Fibroblast of lung (primary cell): Measurements from ENCODE around the gene ZFPL1. TPM values are rescaled to one million over a fixed set of nuclear protein-coding genes. Genes with fewer than 3 reads are reported as not detected.

Source experiments
- DNase-seq, 2 donors: peaks; one replicate each; pipeline versions ENCODE4 v3.0.0 to v3.0.0-alpha.2; 2010; ENCODE audit warnings: low read depth in 2 of 2
- H2AFZ ChIP-seq: 2 replicates; pipeline ENCODE4 v1.5.1; 2012; ENCODE audit warnings: low read length, control low read depth, inconsistent platforms
- H3K27ac ChIP-seq: 2 replicates; pipeline ENCODE4 v1.5.1; 2011; ENCODE audit warnings: low read length, control low read depth; ENCODE audit not compliant: insufficient read depth
- H3K27me3 ChIP-seq: 2 replicates; pipeline ENCODE4 v1.5.1; 2011; ENCODE audit warnings: mild to moderate bottlenecking, low read length; ENCODE audit not compliant: control insufficient read depth, insufficient read depth
- H3K36me3 ChIP-seq: 2 replicates; pipeline ENCODE4 v1.5.1; 2011; ENCODE audit warnings: low read length; ENCODE audit not compliant: control insufficient read depth, insufficient read depth
- H3K4me1 ChIP-seq: 2 replicates; pipeline ENCODE4 v1.5.1; 2011; ENCODE audit warnings: low read length; ENCODE audit not compliant: control insufficient read depth, insufficient read depth; ENCODE audit errors: extremely low read depth
- H3K4me2 ChIP-seq: 2 replicates; pipeline ENCODE4 v1.5.1; 2011; ENCODE audit warnings: low read length, control low read depth; ENCODE audit not compliant: insufficient read depth; ENCODE audit errors: extremely low read depth
- H3K4me3 ChIP-seq, 4 experiments: fragments of 200-600 bp in 1 of 4; sonication (generic) in 1 of 4; replicated peaks in 1 of 4; 2 replicates each; pipeline ENCODE4 v1.5.1; 2011 to 2016; ENCODE audit warnings: low read length in 4 of 4, low read depth in 3 of 4, mild to moderate bottlenecking in 3 of 4, control low read depth in 2 of 4, inconsistent platforms in 1 of 4, mixed read lengths in 1 of 4; ENCODE audit not compliant: insufficient read depth in 1 of 4; ENCODE audit errors: control extremely low read depth in 1 of 4
- H3K79me2 ChIP-seq: 2 replicates; pipeline ENCODE4 v1.5.1; 2012; ENCODE audit warnings: mild to moderate bottlenecking, low read length, inconsistent platforms; ENCODE audit not compliant: control insufficient read depth, insufficient read depth
- H3K9ac ChIP-seq: 2 replicates; pipeline ENCODE4 v1.5.1; 2011; ENCODE audit warnings: mild to moderate bottlenecking, low read length, control low read depth; ENCODE audit not compliant: insufficient read depth
- H3K9me3 ChIP-seq: 2 replicates; pipeline ENCODE4 v1.5.1; 2012; ENCODE audit warnings: low read depth, low read length; ENCODE audit not compliant: control insufficient read depth, insufficient read depth
- H4K20me1 ChIP-seq: 2 replicates; pipeline ENCODE4 v1.5.1; 2011; ENCODE audit warnings: low read length; ENCODE audit not compliant: control insufficient read depth, insufficient read depth; ENCODE audit errors: extremely low read depth
- EZH2 ChIP-seq: IDR thresholded peaks from 2 replicates; pipeline ENCODE4 v1.5.1; 2012; ENCODE audit warnings: low read length, control low read depth, mild to moderate bottlenecking; ENCODE audit errors: missing control alignments
- polyA plus RNA-seq, 2 donors: library from polyadenylated mRNA; depleted of rRNA in 1 of 2; stranded (reverse) in 1 of 2; unstranded in 1 of 2; fragments of >200 nt; gene quantifications; 2 replicates each; pipeline ENCODE4 v1.2.1, GENCODE V29; 2011 to 2012; ENCODE audit warnings: missing spikeins in 1 of 2
- total RNA-seq: library from RNA; depleted of rRNA; stranded (reverse); fragments of >200 nt; gene quantifications from 2 replicates; pipeline ENCODE4 v1.2.1, GENCODE V29; 2014
- TF ChIP-seq, protein P1 (sequence below), 2 donors: IDR thresholded peaks in 1 of 2; conservative IDR thresholded peaks in 1 of 2; 1 replicate in 1 of 2; 2 replicates in 1 of 2; pipeline ENCODE4 v1.5.1; 2011 to 2012; ENCODE audit warnings: low read length in 2 of 2, control low read depth in 1 of 2, inconsistent platforms in 1 of 2, low read depth in 1 of 2, mild to moderate bottlenecking in 1 of 2

The ZFPL1 gene
- total and polyA plus RNA-seq, 2 donors (not counting 1 experiment from before 2014, with no cell fraction given), result 30.8 to 36.0 TPM

DNA sequence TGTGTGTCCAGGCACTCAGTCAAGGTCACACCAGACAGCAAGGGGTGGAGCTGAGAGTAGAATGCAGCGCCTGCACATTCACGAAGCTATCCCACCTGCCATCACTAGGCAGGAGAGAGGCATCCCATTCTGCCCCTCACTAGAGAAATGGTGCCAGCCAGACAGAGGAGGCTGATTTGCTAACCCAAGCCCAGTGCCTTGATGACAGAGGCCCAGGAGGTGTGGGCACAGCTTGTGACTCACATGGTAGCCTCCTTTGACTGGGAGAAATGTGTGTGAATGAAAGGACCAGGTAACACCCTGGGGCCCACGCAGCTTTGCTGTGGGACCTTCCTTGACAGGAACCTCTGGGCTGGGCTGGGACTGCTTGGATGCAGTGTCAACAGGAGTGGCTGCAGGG lies 20.5 kb upstream of the ZFPL1 start:
- Histone ChIP-seq H2AFZ (no peak overlapping the region), H3K36me3 (no peaks in the 10 kb centered on the region), H3K27ac (no peak overlapping the region), H3K27me3 (no peaks in the 10 kb centered on the region), H3K9ac (no peak overlapping the region), H3K4me1 (no peaks in the 10 kb centered on the region), H3K79me2 (no peaks in the 10 kb centered on the region), H3K4me2 (no peak overlapping the region), H3K4me3 (no peak overlapping the region), H4K20me1 (no peaks in the 10 kb centered on the region), H3K9me3 (no peaks in the 10 kb centered on the region)
- no peak for DNase-seq
- TF ChIP-seq, protein P1, sequence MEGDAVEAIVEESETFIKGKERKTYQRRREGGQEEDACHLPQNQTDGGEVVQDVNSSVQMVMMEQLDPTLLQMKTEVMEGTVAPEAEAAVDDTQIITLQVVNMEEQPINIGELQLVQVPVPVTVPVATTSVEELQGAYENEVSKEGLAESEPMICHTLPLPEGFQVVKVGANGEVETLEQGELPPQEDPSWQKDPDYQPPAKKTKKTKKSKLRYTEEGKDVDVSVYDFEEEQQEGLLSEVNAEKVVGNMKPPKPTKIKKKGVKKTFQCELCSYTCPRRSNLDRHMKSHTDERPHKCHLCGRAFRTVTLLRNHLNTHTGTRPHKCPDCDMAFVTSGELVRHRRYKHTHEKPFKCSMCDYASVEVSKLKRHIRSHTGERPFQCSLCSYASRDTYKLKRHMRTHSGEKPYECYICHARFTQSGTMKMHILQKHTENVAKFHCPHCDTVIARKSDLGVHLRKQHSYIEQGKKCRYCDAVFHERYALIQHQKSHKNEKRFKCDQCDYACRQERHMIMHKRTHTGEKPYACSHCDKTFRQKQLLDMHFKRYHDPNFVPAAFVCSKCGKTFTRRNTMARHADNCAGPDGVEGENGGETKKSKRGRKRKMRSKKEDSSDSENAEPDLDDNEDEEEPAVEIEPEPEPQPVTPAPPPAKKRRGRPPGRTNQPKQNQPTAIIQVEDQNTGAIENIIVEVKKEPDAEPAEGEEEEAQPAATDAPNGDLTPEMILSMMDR (conservative IDR thresholded peaks at IDR 0.05 in 1 of 2, IDR thresholded peaks at IDR 0.05 in 1 of 2; ENCODE audit: low read depth in 1 of 2, low read length in 2 of 2), result no peak
- TF ChIP-seq EZH2, result no peak

DNA sequence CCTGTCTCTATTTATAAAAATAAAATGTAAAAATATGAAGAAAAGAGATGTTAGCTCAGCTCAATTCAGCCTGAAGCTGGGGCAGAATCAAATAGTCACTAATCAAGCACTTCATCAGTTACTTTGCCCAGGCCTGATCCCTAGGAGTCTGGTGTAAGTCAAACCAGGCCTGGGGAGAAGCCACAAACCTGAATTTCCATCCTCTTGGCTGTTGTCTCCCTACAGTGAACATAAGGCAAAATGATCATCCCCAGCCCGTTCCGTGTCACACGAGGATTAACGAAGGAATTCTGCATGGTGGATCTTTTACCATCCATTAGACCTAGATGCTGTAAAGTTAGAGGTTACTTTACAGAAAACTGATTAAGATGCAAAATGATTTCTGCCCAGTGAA lies 19.2 kb upstream of the ZFPL1 start:
- Histone ChIP-seq H3K9me3 (no peaks in the 10 kb centered on the region), H3K4me1 (no peaks in the 10 kb centered on the region), H2AFZ (no peak overlapping the region), H3K27me3 (no peaks in the 10 kb centered on the region), H3K4me3 (no peak overlapping the region), H4K20me1 (no peaks in the 10 kb centered on the region), H3K27ac (no peak overlapping the region), H3K79me2 (no peaks in the 10 kb centered on the region), H3K4me2 (no peak overlapping the region), H3K9ac (no peak overlapping the region), H3K36me3 (no peaks in the 10 kb centered on the region)
- no peak for DNase-seq
- TF ChIP-seq, protein P1 (conservative IDR thresholded peaks at IDR 0.05 in 1 of 2, IDR thresholded peaks at IDR 0.05 in 1 of 2; ENCODE audit: low read depth in 1 of 2, low read length in 2 of 2), result no peak

DNA sequence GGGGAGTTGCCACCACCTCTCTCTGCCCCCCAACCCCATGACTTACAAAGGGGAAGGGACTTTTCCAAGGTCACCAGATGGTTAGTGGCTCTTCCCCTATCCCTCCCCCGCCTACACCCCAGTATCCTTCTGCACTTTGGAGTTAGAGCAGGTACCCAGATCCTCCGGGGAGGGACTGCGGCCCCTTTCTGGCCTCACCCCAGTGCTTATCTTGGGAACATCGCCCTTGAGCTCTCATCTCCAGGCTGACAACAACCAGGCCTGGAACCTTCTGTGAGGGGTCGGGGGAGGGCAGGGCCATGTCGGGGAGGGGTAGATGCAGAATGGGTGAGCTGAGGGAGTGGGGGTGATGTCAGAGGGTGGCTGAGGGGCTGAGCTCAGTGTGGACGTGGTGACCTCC lies 18.2 kb upstream of the ZFPL1 start:
- Histone ChIP-seq H3K36me3 (no peaks in the 10 kb centered on the region), H3K9ac (no peak overlapping the region), H3K79me2 (no peaks in the 10 kb centered on the region), H4K20me1 (no peaks in the 10 kb centered on the region), H3K4me2 (no peak overlapping the region), H3K4me1 (no peaks in the 10 kb centered on the region), H2AFZ (no peak overlapping the region), H3K9me3 (no peaks in the 10 kb centered on the region), H3K27me3 (no peaks in the 10 kb centered on the region), H3K4me3 (no peak overlapping the region), H3K27ac (no peak overlapping the region)
- TF ChIP-seq, protein P1 (conservative IDR thresholded peaks at IDR 0.05 in 1 of 2, IDR thresholded peaks at IDR 0.05 in 1 of 2; ENCODE audit: low read depth in 1 of 2, low read length in 2 of 2), result no peak
- no peak for TF ChIP-seq EZH2
- no peak for DNase-seq
